ENCODE results near the gene TEX44.
A peak's percentile ranks its signal among the peaks of the same experiment; 100 is the strongest.

The TEX44 gene

GRCh38 chr2:231612456-231613330 is 20.0 kb downstream of the TEX44 start:
- H3K4me3 ChIP-seq (ENCODE audit: low read length): peak overlapping the region; percentile 71; the same call in 1 of the 2 replicates
- H3K27ac ChIP-seq (ENCODE audit: low read length): peak overlapping the region; percentile 94
- H3K9me3 ChIP-seq (ENCODE audit: insufficient read depth, low read depth, low read length): no peaks in the 10 kb centered on the region
- H3K36me3 ChIP-seq (ENCODE audit: insufficient read depth, low read depth, low read length): no peaks in the 10 kb centered on the region
- no peaks in the 10 kb centered on the region for H3K27me3 ChIP-seq (ENCODE audit: insufficient read depth, low read length)
- H3K4me1 ChIP-seq (ENCODE audit: insufficient read depth, low read length): peaks cover 27% of the 10 kb centered on the region
- H3K9ac ChIP-seq (ENCODE audit: low read depth, low read length): peak overlapping the region; percentile 98; the same call in 1 of the 2 replicates

GRCh38 chr2:231613331-231613662 is 20.6 kb downstream of the TEX44 start:
- H3K9ac ChIP-seq (ENCODE audit: low read depth, low read length): peak overlapping the region; percentile 98; the same call in 1 of the 2 replicates
- no peaks in the 10 kb centered on the region for H3K27me3 ChIP-seq (ENCODE audit: insufficient read depth, low read length)
- H3K9me3 ChIP-seq (ENCODE audit: insufficient read depth, low read depth, low read length): no peaks in the 10 kb centered on the region
- H3K4me1 ChIP-seq (ENCODE audit: insufficient read depth, low read length): peaks cover 28% of the 10 kb centered on the region
- H3K27ac ChIP-seq (ENCODE audit: low read length): peak overlapping the region; percentile 94
- peak overlapping the region; percentile 71; the same call in 1 of the 2 replicates for H3K4me3 ChIP-seq (ENCODE audit: low read length)
- H3K36me3 ChIP-seq (ENCODE audit: insufficient read depth, low read depth, low read length): no peaks in the 10 kb centered on the region

GRCh38 chr2:231613663-231614558 is 21.2 kb downstream of the TEX44 start:
- Histone ChIP-seq H3K4me3 (ENCODE audit: low read length) (peak overlapping the region; percentile 71), H3K27me3 (ENCODE audit: insufficient read depth, low read length) (no peaks in the 10 kb centered on the region), H3K27ac (ENCODE audit: low read length) (peak overlapping the region; percentile 94), H3K9ac (ENCODE audit: low read depth, low read length) (peak overlapping the region; percentile 98; the same call in 1 of the 2 replicates), H3K36me3 (ENCODE audit: insufficient read depth, low read depth, low read length) (no peaks in the 10 kb centered on the region), H3K9me3 (ENCODE audit: insufficient read depth, low read depth, low read length) (no peaks in the 10 kb centered on the region), H3K4me1 (ENCODE audit: insufficient read depth, low read length) (peaks cover 28% of the 10 kb centered on the region)

GRCh38 chr2:231614559-231615057 is 21.9 kb downstream of the TEX44 start:
- H3K36me3 ChIP-seq (ENCODE audit: insufficient read depth, low read depth, low read length): no peaks in the 10 kb centered on the region
- H3K27ac ChIP-seq (ENCODE audit: low read length): peak overlapping the region; percentile 94

GRCh38 chr2:231615058-231615671 is 22.5 kb downstream of the TEX44 start:
- H3K4me3 ChIP-seq (ENCODE audit: low read length): peak overlapping the region; percentile 71; the same call in 1 of the 2 replicates
- H3K27me3 ChIP-seq (ENCODE audit: insufficient read depth, low read length): no peaks in the 10 kb centered on the region
- H3K9me3 ChIP-seq (ENCODE audit: insufficient read depth, low read depth, low read length): no peaks in the 10 kb centered on the region
- H3K4me1 ChIP-seq (ENCODE audit: insufficient read depth, low read length): peaks cover 28% of the 10 kb centered on the region
- no peaks in the 10 kb centered on the region for H3K36me3 ChIP-seq (ENCODE audit: insufficient read depth, low read depth, low read length)
- H3K27ac ChIP-seq (ENCODE audit: low read length): peak overlapping the region; percentile 94
- peak overlapping the region; percentile 98 for H3K9ac ChIP-seq (ENCODE audit: low read depth, low read length)

More at GRCh38 chr2:231614559-231615057, 21.9 kb downstream of the TEX44 start:
- peak overlapping the region; percentile 98 for H3K9ac ChIP-seq (ENCODE audit: low read depth, low read length)
- no peaks in the 10 kb centered on the region for H3K9me3 ChIP-seq (ENCODE audit: insufficient read depth, low read depth, low read length)
- peak overlapping the region; percentile 71 for H3K4me3 ChIP-seq (ENCODE audit: low read length)
- peaks cover 28% of the 10 kb centered on the region for H3K4me1 ChIP-seq (ENCODE audit: insufficient read depth, low read length)
- H3K27me3 ChIP-seq (ENCODE audit: insufficient read depth, low read length): no peaks in the 10 kb centered on the region

- Histone ChIP-seq H3K9ac (ENCODE audit: low read depth, low read length) (no peak overlapping the region), H3K27ac (ENCODE audit: low read length) (no peak overlapping the region), H3K9me3 (ENCODE audit: insufficient read depth, low read depth, low read length) (no peaks in the 10 kb centered on the region), H3K27me3 (ENCODE audit: insufficient read depth, low read length) (no peaks in the 10 kb centered on the region), H3K4me1 (ENCODE audit: insufficient read depth, low read length) (peaks cover 35% of the 10 kb centered on the region), H3K4me3 (ENCODE audit: low read length) (no peak overlapping the region), H3K36me3 (ENCODE audit: insufficient read depth, low read depth, low read length) (no peaks in the 10 kb centered on the region)
Observed at GRCh38 chr2:231616296-231616695, 23.6 kb downstream of the TEX44 start.

GRCh38 chr2:231617059-231617926 is 24.6 kb downstream of the TEX44 start:
- Histone ChIP-seq H3K4me3 (ENCODE audit: low read length) (no peak overlapping the region), H3K27me3 (ENCODE audit: insufficient read depth, low read length) (no peaks in the 10 kb centered on the region), H3K4me1 (ENCODE audit: insufficient read depth, low read length) (peaks cover 32% of the 10 kb centered on the region), H3K27ac (ENCODE audit: low read length) (no peak overlapping the region), H3K9me3 (ENCODE audit: insufficient read depth, low read depth, low read length) (no peaks in the 10 kb centered on the region), H3K36me3 (ENCODE audit: insufficient read depth, low read depth, low read length) (no peaks in the 10 kb centered on the region), H3K9ac (ENCODE audit: low read depth, low read length) (no peak overlapping the region; the same call in 1 of the 2 replicates)

GRCh38 chr2:231621051-231621879 is 28.6 kb downstream of the TEX44 start:
- Histone ChIP-seq H3K27me3 (ENCODE audit: insufficient read depth, low read length) (no peaks in the 10 kb centered on the region), H3K4me1 (ENCODE audit: insufficient read depth, low read length) (peaks cover 22% of the 10 kb centered on the region), H3K27ac (ENCODE audit: low read length) (peak overlapping the region; percentile 23), H3K9ac (ENCODE audit: low read depth, low read length) (peak overlapping the region; percentile 77), H3K9me3 (ENCODE audit: insufficient read depth, low read depth, low read length) (no peaks in the 10 kb centered on the region), H3K36me3 (ENCODE audit: insufficient read depth, low read depth, low read length) (no peaks in the 10 kb centered on the region), H3K4me3 (ENCODE audit: low read length) (peak overlapping the region; percentile 44; the same call in 1 of the 2 replicates)

- H3K9ac ChIP-seq (ENCODE audit: low read depth, low read length): no peak overlapping the region
- no peaks in the 10 kb centered on the region for H3K36me3 ChIP-seq (ENCODE audit: insufficient read depth, low read depth, low read length)
- no peak overlapping the region for H3K4me3 ChIP-seq (ENCODE audit: low read length)
- no peaks in the 10 kb centered on the region for H3K9me3 ChIP-seq (ENCODE audit: insufficient read depth, low read depth, low read length)
- H3K27ac ChIP-seq (ENCODE audit: low read length): no peak overlapping the region
- no peaks in the 10 kb centered on the region for H3K27me3 ChIP-seq (ENCODE audit: insufficient read depth, low read length)
- peaks cover 19% of the 10 kb centered on the region; the same call in 1 of the 2 replicates for H3K4me1 ChIP-seq (ENCODE audit: insufficient read depth, low read length)
Observed at GRCh38 chr2:231622963-231623362, 30.3 kb downstream of the TEX44 start.

GRCh38 chr2:231626449-231626848 is 33.8 kb downstream of the TEX44 start:
- H3K27me3 ChIP-seq (ENCODE audit: insufficient read depth, low read length): no peaks in the 10 kb centered on the region
- no peaks in the 10 kb centered on the region for H3K9me3 ChIP-seq (ENCODE audit: insufficient read depth, low read depth, low read length)
- no peak overlapping the region for H3K9ac ChIP-seq (ENCODE audit: low read depth, low read length)
- no peak overlapping the region for H3K4me3 ChIP-seq (ENCODE audit: low read length)
- H3K36me3 ChIP-seq (ENCODE audit: insufficient read depth, low read depth, low read length): no peaks in the 10 kb centered on the region
- H3K27ac ChIP-seq (ENCODE audit: low read length): no peak overlapping the region
- H3K4me1 ChIP-seq (ENCODE audit: insufficient read depth, low read length): peaks cover 7% of the 10 kb centered on the region; the same call in 1 of the 2 replicates

Data from iPS-20b (cell line).